Gastroesophageal sphincter (tissue), 4 donors: ENCODE data around the gene PHAF1. TPM values are rescaled to one million over a fixed set of nuclear protein-coding genes. Genes with fewer than 3 reads are reported as not detected.

Experiments
- ATAC-seq: fragments of 150-250 bp; one replicate; pipeline ENCODE4 v1.9.1; 2016; ENCODE audit warnings: mild to moderate bottlenecking, moderate library complexity
- H3K27ac ChIP-seq, 4 donors: fragments of 200-600 bp; sonication (generic) in 3 of 4; 1 replicate in 3 of 4; 2 replicates in 1 of 4; pipeline ENCODE4 v1.5.1; 2016 to 2019
- H3K27me3 ChIP-seq: fragments of 200-600 bp; sonication (generic); one replicate; pipeline ENCODE4 v1.5.1; 2019
- H3K36me3 ChIP-seq, 2 donors: fragments of 200-600 bp; sonication (generic); one replicate each; pipeline ENCODE4 v1.5.1; 2019; ENCODE audit warnings: control low read depth in 1 of 2
- H3K4me1 ChIP-seq, 3 donors: fragments of 200-600 bp; sonication (generic); 1 replicate in 2 of 3; 2 replicates in 1 of 3; pipeline ENCODE4 v1.5.1; 2016 to 2019; ENCODE audit warnings: control low read depth in 2 of 3
- H3K4me3 ChIP-seq, 2 donors: fragments of 200-600 bp; sonication (generic); one replicate each; pipeline ENCODE4 v1.5.1; 2019; ENCODE audit warnings: mild to moderate bottlenecking in 1 of 2, moderate library complexity in 1 of 2
- H3K9me3 ChIP-seq, 3 donors: fragments of 200-600 bp; sonication (generic); one replicate each; pipeline ENCODE4 v1.5.1; 2017 to 2019; ENCODE audit warnings: control low read depth in 2 of 3
- EP300 ChIP-seq: sonication (generic); formaldehyde crosslinking; IDR thresholded peaks from one replicate; pipeline ENCODE4 v1.6.1; 2017; ENCODE audit warnings: antibody characterized with exemption, mild to moderate bottlenecking
- POLR2A ChIP-seq, 2 donors: fragments of 450-650 bp; IDR thresholded peaks; one replicate each; pipeline ENCODE4 v1.6.1; 2017; ENCODE audit warnings: antibody characterized with exemption in 2 of 2, mild to moderate bottlenecking in 2 of 2, moderate library complexity in 1 of 2
- POLR2AphosphoS5 ChIP-seq: sonication (generic); formaldehyde crosslinking; IDR thresholded peaks from one replicate; pipeline ENCODE4 v1.6.1; 2017; ENCODE audit warnings: antibody characterized with exemption
- WGBS, 2 donors: methylation state at CpG; one replicate each; pipeline ENCODE4 v1.1.5; 2018; ENCODE audit warnings: low coverage in 1 of 2; 5-methylcytosine and 5-hydroxymethylcytosine counted together
- total RNA-seq, 4 donors: library from RNA; depleted of rRNA; stranded (reverse); fragments of >200 nt; gene quantifications; one replicate each; pipeline ENCODE4 v1.1.0, GENCODE V29; 2016
- TF ChIP-seq, protein P1 (sequence below), 4 experiments: fragments of 200-600 bp in 2 of 4; fragments of 450-650 bp in 2 of 4; sonication (generic) in 1 of 4; IDR thresholded peaks; one replicate each; pipeline ENCODE4 v1.5.1; 2017 to 2019; ENCODE audit warnings: antibody characterized with exemption in 4 of 4, mild to moderate bottlenecking in 2 of 4, moderate library complexity in 2 of 4

Gene PHAF1
- total RNA-seq, 4 donors from 2014 or later = 10.9 to 20.4 (median 13.3) TPM

DNA sequence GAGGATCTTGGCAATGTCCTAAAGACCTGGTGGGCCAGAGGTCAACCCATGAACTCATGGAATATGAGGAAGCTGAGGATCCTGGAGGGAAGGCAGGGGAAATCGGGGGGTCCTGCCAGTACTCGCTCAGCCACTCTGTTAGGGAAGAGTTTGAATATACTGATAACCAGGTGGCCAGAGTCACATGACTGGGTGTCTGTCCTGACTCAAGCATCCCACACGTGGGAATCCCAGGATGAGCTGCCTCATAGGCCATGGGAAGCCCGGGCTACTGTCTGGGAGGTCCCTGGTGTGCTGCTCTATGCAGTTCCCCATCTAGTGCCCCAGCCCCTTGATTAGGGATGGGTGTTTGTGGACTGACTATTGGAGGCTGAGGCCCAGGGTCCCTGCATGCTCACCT lies 78.6 kb downstream of the PHAF1 start:
- Histone ChIP-seq H3K36me3 (peaks cover 0 to 3% of the 10 kb centered on the region in 2 donors), H3K9me3 (no peaks in the 10 kb centered on the region), H3K4me3 (no peak overlapping the region), H3K4me1 (peaks cover 0 to 48% (median 32%) of the 10 kb centered on the region in 3 donors), H3K27ac (no peak overlapping the region), H3K27me3 (no peaks in the 10 kb centered on the region)
- no peak for ATAC-seq
- TF ChIP-seq, protein P1, sequence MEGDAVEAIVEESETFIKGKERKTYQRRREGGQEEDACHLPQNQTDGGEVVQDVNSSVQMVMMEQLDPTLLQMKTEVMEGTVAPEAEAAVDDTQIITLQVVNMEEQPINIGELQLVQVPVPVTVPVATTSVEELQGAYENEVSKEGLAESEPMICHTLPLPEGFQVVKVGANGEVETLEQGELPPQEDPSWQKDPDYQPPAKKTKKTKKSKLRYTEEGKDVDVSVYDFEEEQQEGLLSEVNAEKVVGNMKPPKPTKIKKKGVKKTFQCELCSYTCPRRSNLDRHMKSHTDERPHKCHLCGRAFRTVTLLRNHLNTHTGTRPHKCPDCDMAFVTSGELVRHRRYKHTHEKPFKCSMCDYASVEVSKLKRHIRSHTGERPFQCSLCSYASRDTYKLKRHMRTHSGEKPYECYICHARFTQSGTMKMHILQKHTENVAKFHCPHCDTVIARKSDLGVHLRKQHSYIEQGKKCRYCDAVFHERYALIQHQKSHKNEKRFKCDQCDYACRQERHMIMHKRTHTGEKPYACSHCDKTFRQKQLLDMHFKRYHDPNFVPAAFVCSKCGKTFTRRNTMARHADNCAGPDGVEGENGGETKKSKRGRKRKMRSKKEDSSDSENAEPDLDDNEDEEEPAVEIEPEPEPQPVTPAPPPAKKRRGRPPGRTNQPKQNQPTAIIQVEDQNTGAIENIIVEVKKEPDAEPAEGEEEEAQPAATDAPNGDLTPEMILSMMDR (IDR thresholded peaks at IDR 0.05) = no peak
- TF ChIP-seq POLR2AphosphoS5 (no peak), POLR2A (IDR thresholded peaks at IDR 0.05) (no peak), EP300 (no peak)
- WGBS, 2 donors = 70 to 78% methylated on average over 2 of the region's 4 CpGs

DNA sequence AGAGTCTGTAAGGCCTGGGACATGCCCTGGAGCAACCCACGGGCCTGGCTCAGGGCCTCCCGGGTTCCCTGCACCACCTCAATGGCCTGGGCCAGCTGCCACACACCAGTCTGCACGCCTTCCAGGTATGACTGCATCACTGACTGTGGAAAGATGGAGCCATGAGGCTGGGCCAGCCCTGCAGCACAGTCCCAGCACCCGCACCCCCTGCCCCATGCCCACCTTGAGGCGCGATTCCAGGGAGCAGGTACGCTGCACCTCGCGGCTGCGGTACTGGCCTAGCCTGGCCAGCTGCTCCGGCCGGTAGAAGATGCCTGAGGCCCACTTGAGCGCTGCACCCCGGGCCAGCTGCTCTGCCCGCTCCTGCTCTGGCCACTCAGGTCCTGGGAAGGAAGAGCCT lies 79.1 kb downstream of the PHAF1 start:
- 77% methylated on average over 4 of the region's 15 CpGs; no CpG with 5 or more reads in 1 of the 2 donors for WGBS, 2 donors
- H3K4me1 ChIP-seq = peaks cover 0 to 51% (median 34%) of the 10 kb centered on the region in 3 donors
- TF ChIP-seq POLR2A (IDR thresholded peaks at IDR 0.05) = no peak
- no peak for TF ChIP-seq EP300
- no peak for TF ChIP-seq POLR2AphosphoS5
- TF ChIP-seq, protein P1 (IDR thresholded peaks at IDR 0.05) = no peak
- no peaks in the 10 kb centered on the region for H3K27me3 ChIP-seq
- H3K4me3 ChIP-seq = no peak overlapping the region
- peaks cover 0 to 8% of the 10 kb centered on the region in 2 donors for H3K36me3 ChIP-seq
- no peak for ATAC-seq
- no peaks in the 10 kb centered on the region for H3K9me3 ChIP-seq
- H3K27ac ChIP-seq = no peak overlapping the region

DNA sequence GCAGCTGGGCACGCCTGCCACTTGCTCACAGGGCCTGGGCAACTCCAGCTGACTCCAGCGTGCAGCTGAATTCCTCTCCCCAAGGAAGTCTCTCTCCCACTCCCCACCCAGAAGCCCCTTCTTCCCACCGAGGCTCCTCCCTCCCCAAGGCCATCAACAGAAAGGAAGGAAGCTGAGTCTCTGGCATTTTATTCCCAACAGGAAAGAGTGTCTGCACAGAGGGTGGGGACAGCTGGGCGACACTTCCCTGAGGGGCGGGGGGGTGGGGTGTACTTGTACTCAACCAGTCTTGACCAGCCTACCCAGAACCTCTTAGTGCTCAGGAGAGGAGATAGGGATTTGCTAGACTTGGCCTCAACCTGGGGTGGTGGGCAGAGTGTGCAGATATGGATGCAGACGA lies 80.3 kb downstream of the PHAF1 start, which contains the start of gene EXOC3L1:
Gene EXOC3L1 (minus strand): TSS at position 96 of the 400 bp plus-strand sequence. CDS start 460 bp downstream, outside the sequence.
- 29 to 71% methylated on average over 1 of the region's 6 CpGs for WGBS, 2 donors
- Histone ChIP-seq H3K27ac (no peak within 1 kb of the TSS), H3K36me3 (peaks cover 0 to 20% of the 10 kb centered on the region in 2 donors), H3K4me3 (no peak within 1 kb of the TSS), H3K27me3 (no peaks in the 10 kb centered on the region), H3K4me1 (peaks cover 0 to 54% (median 25%) of the 10 kb centered on the region in 3 donors), H3K9me3 (no peaks in the 10 kb centered on the region)
- TF ChIP-seq, protein P1 (IDR thresholded peaks at IDR 0.05) = no peak
- TF ChIP-seq POLR2A (IDR thresholded peaks at IDR 0.05) = no peak
- no peak for TF ChIP-seq EP300
- no peak for TF ChIP-seq POLR2AphosphoS5
- ATAC-seq = no peak

DNA sequence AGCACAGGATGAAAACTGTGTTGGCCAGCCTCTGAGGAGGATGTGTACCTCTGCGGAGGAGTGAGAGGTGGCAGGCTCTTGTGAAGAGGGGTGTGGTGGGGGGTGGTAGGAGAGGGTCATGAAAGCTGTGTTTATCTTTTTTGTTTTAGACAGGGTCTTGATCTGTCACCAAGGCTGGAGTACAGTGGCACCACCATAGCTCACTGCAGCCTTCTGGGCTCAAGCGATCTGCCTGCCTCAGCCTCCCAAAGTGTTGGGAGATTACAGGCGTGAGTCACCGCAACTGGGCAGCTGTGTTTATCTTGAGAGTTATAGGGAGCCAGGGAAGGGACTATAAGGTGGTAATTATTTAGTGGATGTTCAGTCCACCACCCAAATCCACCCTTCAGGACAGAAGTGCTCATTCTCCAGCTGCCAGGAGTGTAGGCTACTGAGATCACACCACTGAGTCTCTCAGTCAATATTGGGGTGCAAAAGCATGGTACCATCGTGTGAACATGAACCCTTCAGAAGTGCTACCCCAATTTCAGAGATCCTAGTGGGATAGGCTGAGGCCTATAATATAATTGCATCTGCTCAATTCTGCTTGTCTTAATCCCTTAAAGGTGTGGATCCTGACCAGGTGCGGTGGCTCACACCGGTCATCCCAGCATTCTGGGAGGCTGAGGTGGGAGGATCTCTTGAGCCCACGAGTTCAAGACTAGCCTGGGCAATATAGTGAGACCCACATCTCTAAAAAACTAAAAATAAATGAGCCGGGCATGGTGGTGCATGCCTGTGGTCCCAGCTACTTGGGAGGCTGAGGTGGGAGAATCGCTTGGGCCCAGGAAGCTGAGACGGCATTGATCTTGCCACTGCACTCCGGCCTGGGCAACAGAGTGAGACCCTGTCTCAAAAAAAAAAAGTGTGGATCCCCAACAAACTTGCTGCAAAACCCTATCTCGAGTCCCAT lies 81.0 kb downstream of the PHAF1 start:
- Histone ChIP-seq H3K9me3 (no peaks in the 10 kb centered on the region), H3K4me3 (no peak overlapping the region), H3K4me1 (peaks cover 0 to 52% (median 18%) of the 10 kb centered on the region in 3 donors), H3K36me3 (peaks cover 0 to 27% of the 10 kb centered on the region in 2 donors), H3K27me3 (no peaks in the 10 kb centered on the region), H3K27ac (no peak overlapping the region)
- ATAC-seq = no peak
- TF ChIP-seq POLR2A (IDR thresholded peaks at IDR 0.05) (no peak), EP300 (no peak), POLR2AphosphoS5 (no peak)
- TF ChIP-seq, protein P1 (IDR thresholded peaks at IDR 0.05) = no peak
- WGBS, 2 donors = 48 to 72% methylated on average over 2 to 7 of the region's 13 CpGs
